ENCODE measurements around the gene RPN1. TPM values are rescaled to one million over a fixed set of nuclear protein-coding genes. Genes with fewer than 3 reads are reported as not detected.

RPN1 gene
- total RNA-seq, 1 donor from 2014 or later: 283 TPM

GRCh38 chr3:128697341-128697740 is 46.7 kb upstream of the RPN1 start:
- H3K9ac ChIP-seq (ENCODE audit: low read length): no peak overlapping the region
- no peak overlapping the region for H3K4me3 ChIP-seq (ENCODE audit: insufficient read depth, low read depth, low read length)
- H3K9me3 ChIP-seq (ENCODE audit: insufficient read depth, low read depth, low read length): no peaks in the 10 kb centered on the region
- H3K4me1 ChIP-seq (ENCODE audit: insufficient read depth, low read length): no peaks in the 10 kb centered on the region
- no peaks in the 10 kb centered on the region for H3K79me2 ChIP-seq (ENCODE audit: insufficient read depth, low read length)
- no peak overlapping the region for H3K4me3 Mint-ChIP-seq (ENCODE audit: unreplicated experiment)
- no peak overlapping the region for H3K4me2 ChIP-seq (ENCODE audit: low read length)
- TF ChIP-seq EZH2 (IDR thresholded peaks at IDR 0.05; ENCODE audit: insufficient read depth, low read length): no peak
- TF ChIP-seq CTCF (IDR thresholded peaks at IDR 0.05; ENCODE audit: insufficient read depth, low read depth, low read length): no peak
- DNase-seq (ENCODE audit: low read depth): no peak
- peaks cover 3% of the 10 kb centered on the region for H3K27me3 Mint-ChIP-seq (ENCODE audit: low read depth, unreplicated experiment)
- H3K9me3 Mint-ChIP-seq (ENCODE audit: unreplicated experiment): no peaks in the 10 kb centered on the region
- H3K4me1 Mint-ChIP-seq (ENCODE audit: low read depth, unreplicated experiment): peaks cover 4% of the 10 kb centered on the region
- no peak for FAIRE-seq
- H3K27me3 ChIP-seq (ENCODE audit: insufficient read depth, low read length): no peaks in the 10 kb centered on the region
- H4K20me1 ChIP-seq (ENCODE audit: insufficient read depth, low read length): no peaks in the 10 kb centered on the region
- H3K27ac Mint-ChIP-seq (ENCODE audit: unreplicated experiment): no peak overlapping the region
- no peaks in the 10 kb centered on the region for H3K36me3 Mint-ChIP-seq (ENCODE audit: low read depth, unreplicated experiment)
- H3K36me3 ChIP-seq (ENCODE audit: insufficient read depth, low read length): no peaks in the 10 kb centered on the region
- H2AFZ ChIP-seq (ENCODE audit: low read depth, low read length): no peak overlapping the region
- no peak overlapping the region for H3K27ac ChIP-seq (ENCODE audit: low read depth, low read length)

GRCh38 chr3:128693696-128694095 is 43.1 kb upstream of the RPN1 start:
- H3K4me3 Mint-ChIP-seq (ENCODE audit: unreplicated experiment): no peak overlapping the region

More at GRCh38 chr3:128693696-128694095, 43.1 kb upstream of the RPN1 start:
- DNase-seq (ENCODE audit: low read depth) (no peak), FAIRE-seq (no peak)
- H3K27ac ChIP-seq (ENCODE audit: low read depth, low read length): no peak overlapping the region
- no peak overlapping the region for H3K4me2 ChIP-seq (ENCODE audit: low read length)
- no peaks in the 10 kb centered on the region for H4K20me1 ChIP-seq (ENCODE audit: insufficient read depth, low read length)
- H3K79me2 ChIP-seq (ENCODE audit: insufficient read depth, low read length): no peaks in the 10 kb centered on the region
- Mint-ChIP-seq H3K36me3 (ENCODE audit: low read depth, unreplicated experiment) (no peaks in the 10 kb centered on the region), H3K27ac (ENCODE audit: unreplicated experiment) (no peak overlapping the region), H3K4me1 (ENCODE audit: low read depth, unreplicated experiment) (no peaks in the 10 kb centered on the region), H3K9me3 (ENCODE audit: unreplicated experiment) (no peaks in the 10 kb centered on the region), H3K27me3 (ENCODE audit: low read depth, unreplicated experiment) (peaks cover 2% of the 10 kb centered on the region)
- no peak for TF ChIP-seq CTCF (IDR thresholded peaks at IDR 0.05; ENCODE audit: insufficient read depth, low read depth, low read length)
- no peak for TF ChIP-seq EZH2 (IDR thresholded peaks at IDR 0.05; ENCODE audit: insufficient read depth, low read length)
- H3K9ac ChIP-seq (ENCODE audit: low read length): no peak overlapping the region
- H3K36me3 ChIP-seq (ENCODE audit: insufficient read depth, low read length): no peaks in the 10 kb centered on the region
- H3K4me3 ChIP-seq (ENCODE audit: insufficient read depth, low read depth, low read length): no peak overlapping the region
- H3K27me3 ChIP-seq (ENCODE audit: insufficient read depth, low read length): no peaks in the 10 kb centered on the region
- no peaks in the 10 kb centered on the region for H3K9me3 ChIP-seq (ENCODE audit: insufficient read depth, low read depth, low read length)
- H2AFZ ChIP-seq (ENCODE audit: low read depth, low read length): no peak overlapping the region
- H3K4me1 ChIP-seq (ENCODE audit: insufficient read depth, low read length): no peaks in the 10 kb centered on the region

Data from astrocyte (in vitro differentiated cells and primary cell).